Erythroblast (primary cell): ENCODE data around the gene S100A11.

Experiments
- GATA1 ChIP-seq: IDR thresholded peaks from 2 replicates; pipeline ENCODE4 v1.6.1; 2011; ENCODE audit warnings: low read depth, mild to moderate bottlenecking, control low read depth, low read length, moderate library complexity
- POLR2A ChIP-seq: IDR thresholded peaks from 2 replicates; pipeline ENCODE4 v1.6.1; 2011; ENCODE audit warnings: mild to moderate bottlenecking, low read length

GRCh38 chr1:152072311-152072710, 35.5 kb upstream of the S100A11 start:
- TF ChIP-seq POLR2A (no peak), GATA1 (no peak)
